HG03460 (cell line): ENCODE measurements around the gene SYT17.
A peak's percentile ranks its signal among the peaks of the same experiment; 100 is the strongest.

ENCODE experiments used
- ATAC-seq: cut with Tn5 transposase; IDR thresholded peaks from one replicate; pipeline ENCODE4 v1.9.1; 2021; ENCODE audit not compliant: unreplicated experiment

Gene SYT17

GRCh38 chr16:19291475-19291874 lies 123.4 kb downstream of the SYT17 start:
- ATAC-seq, result no peak

GRCh38 chr16:19292186-19292585 lies 124.1 kb downstream of the SYT17 start:
- ATAC-seq, result no peak

DNA sequence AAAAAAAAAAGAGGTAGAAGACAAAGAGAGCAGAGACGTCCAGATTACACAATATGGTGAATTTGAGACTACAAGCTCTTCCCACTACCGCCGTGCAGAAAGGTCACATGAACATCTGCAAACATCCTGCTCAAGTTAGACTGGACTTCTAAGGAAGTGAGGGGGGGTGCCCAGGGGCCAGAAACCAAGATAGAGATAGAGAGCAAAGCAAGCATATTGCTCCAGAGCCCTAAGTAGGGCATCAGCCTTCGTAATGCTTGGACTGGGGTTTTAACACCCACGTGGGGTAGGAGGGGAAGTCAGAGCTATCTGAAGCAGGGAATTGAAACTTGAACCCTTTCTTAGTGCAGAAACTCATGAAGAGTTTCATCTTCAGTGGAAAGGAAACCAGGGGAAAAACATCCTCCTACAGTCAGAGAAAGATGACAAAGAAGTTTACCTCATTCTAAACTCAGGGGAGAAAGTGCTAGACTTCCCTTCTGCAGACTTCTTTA lies 126.2 kb downstream of the SYT17 start:
- ATAC-seq, result peak; percentile 86

DNA sequence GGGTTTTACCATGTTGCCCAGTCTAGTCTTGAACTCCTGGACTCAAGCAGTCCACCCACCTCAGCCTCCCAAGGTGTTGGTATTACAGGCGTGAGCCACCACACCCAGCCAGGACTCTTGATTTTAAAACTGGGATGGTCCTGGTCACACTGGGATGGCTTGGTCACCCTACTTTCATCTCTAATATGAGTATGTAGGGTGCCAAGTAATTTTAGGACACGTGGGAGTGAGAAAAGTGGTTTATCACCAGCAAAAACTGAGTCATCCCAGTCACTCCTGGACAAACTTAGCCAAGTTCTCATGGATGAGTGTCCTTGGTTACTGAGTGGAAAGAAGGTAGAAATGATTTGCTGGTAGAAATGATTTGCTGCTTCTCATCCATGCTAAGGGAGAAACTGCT lies 127.4 kb downstream of the SYT17 start:
- no peak for ATAC-seq

- no peak for ATAC-seq
Measured at GRCh38 chr16:19297454-19297853, 129.4 kb downstream of the SYT17 start.

GRCh38 chr16:19299565-19299964 lies 131.5 kb downstream of the SYT17 start:
- ATAC-seq, result no peak

GRCh38 chr16:19301931-19302330 lies 133.9 kb downstream of the SYT17 start:
- ATAC-seq, result no peak

GRCh38 chr16:19304750-19305149 lies 136.7 kb downstream of the SYT17 start:
- ATAC-seq, result no peak

DNA sequence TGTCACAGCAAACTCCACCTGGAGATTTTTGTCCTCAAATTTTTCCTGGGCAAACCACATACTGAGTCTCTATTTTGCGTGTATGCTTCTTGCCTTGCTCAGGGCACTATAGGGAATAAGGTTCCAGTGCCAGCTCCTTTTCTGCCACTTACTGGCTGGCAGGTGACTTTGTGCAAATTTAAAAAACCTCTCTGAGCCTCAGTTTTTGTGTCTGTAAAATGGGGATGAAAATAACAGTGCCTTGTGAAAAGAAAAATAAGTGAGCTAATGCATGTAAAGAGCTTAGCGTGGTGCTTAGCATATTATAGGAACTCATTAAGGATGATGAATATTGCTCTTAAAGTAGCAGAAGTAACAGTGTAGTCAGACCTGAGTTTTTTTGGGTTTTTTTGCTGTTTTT lies 137.4 kb downstream of the SYT17 start:
- no peak for ATAC-seq

DNA sequence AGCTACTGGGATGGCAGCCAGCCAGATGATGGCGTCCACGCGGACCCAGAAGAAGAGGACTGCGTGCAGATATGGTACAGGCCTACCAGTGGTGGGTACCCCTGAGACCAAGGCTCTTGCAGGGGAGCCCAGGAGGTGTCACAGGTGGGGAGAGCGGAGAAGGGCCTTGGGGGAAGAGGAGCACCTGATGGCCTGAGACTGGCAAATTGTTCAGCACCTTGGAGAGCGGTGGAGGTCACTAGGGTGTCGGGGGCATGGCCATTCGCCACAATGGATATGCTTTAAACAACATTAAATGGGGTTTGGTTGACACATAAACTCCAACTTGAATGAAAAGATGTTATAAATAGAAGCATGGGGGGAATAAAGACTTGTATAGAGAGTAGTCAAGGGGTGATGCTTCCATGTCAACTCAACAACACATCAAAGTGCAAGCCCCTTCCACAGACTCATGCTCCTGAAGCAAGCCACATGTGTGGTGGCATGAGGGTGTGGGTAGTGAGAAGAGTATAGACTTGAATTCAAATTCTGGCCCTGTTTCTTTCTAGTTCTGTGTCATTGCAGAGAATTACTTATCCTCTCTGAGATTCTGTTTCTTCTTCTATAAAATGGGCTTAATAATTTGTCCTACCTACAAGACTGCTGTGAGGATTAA lies 139.7 kb downstream of the SYT17 start:
- ATAC-seq, result no peak

GRCh38 chr16:19308392-19308791 lies 140.4 kb downstream of the SYT17 start:
- ATAC-seq, result no peak

DNA sequence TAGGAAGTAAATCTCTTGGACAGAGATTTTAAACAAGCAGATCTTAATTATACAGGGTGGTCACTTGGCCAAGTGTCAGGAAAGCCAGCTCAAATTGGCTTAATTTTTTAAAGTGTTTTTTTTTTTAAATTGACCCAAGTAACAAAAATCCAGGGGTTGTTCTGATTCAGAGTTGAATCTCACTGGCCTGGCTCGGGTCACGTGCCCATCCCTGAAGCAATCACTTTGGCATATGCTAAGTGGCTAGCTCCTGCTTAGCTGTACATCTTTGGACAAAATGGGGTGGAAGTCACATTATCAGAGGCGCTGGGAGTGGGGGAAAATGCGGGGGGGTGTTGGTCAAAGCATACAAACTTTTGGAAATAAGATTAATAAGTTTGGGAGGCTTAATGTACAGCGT lies 141.1 kb downstream of the SYT17 start:
- no peak for ATAC-seq

GRCh38 chr16:19314718-19315425 lies 146.8 kb downstream of the SYT17 start:
- no peak for ATAC-seq

- no peak for ATAC-seq
Measured at GRCh38 chr16:19315889-19316433, 147.9 kb downstream of the SYT17 start.

DNA sequence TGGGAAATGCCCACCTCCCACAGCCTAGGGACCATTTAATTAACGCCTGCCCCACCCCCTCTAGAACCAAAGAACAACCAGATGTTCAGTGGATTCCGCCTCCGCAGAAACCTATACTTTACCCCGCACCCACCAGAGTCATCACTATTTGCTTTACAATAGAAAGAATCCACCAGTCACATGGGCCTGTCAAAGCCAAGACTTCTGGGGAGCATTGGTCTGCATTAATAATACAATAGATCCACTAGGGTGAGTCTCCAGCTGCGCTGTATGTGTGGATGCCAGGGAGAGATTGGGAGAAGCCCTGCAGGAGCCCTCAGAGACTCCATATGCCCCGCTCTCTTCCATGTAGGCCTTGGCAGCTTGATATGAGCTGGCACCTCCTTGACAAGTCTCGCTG lies 148.8 kb downstream of the SYT17 start:
- no peak for ATAC-seq
